SIG-M5 (cell line): Measurements from ENCODE around the gene ARHGAP5.

Source experiments
- DNase-seq: peaks from one replicate; lab custom pipeline; 2025; lab: John Stamatoyannopoulos, UW

ARHGAP5 gene, protein sequence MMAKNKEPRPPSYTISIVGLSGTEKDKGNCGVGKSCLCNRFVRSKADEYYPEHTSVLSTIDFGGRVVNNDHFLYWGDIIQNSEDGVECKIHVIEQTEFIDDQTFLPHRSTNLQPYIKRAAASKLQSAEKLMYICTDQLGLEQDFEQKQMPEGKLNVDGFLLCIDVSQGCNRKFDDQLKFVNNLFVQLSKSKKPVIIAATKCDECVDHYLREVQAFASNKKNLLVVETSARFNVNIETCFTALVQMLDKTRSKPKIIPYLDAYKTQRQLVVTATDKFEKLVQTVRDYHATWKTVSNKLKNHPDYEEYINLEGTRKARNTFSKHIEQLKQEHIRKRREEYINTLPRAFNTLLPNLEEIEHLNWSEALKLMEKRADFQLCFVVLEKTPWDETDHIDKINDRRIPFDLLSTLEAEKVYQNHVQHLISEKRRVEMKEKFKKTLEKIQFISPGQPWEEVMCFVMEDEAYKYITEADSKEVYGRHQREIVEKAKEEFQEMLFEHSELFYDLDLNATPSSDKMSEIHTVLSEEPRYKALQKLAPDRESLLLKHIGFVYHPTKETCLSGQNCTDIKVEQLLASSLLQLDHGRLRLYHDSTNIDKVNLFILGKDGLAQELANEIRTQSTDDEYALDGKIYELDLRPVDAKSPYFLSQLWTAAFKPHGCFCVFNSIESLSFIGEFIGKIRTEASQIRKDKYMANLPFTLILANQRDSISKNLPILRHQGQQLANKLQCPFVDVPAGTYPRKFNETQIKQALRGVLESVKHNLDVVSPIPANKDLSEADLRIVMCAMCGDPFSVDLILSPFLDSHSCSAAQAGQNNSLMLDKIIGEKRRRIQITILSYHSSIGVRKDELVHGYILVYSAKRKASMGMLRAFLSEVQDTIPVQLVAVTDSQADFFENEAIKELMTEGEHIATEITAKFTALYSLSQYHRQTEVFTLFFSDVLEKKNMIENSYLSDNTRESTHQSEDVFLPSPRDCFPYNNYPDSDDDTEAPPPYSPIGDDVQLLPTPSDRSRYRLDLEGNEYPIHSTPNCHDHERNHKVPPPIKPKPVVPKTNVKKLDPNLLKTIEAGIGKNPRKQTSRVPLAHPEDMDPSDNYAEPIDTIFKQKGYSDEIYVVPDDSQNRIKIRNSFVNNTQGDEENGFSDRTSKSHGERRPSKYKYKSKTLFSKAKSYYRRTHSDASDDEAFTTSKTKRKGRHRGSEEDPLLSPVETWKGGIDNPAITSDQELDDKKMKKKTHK (N-terminal part only)

DNA sequence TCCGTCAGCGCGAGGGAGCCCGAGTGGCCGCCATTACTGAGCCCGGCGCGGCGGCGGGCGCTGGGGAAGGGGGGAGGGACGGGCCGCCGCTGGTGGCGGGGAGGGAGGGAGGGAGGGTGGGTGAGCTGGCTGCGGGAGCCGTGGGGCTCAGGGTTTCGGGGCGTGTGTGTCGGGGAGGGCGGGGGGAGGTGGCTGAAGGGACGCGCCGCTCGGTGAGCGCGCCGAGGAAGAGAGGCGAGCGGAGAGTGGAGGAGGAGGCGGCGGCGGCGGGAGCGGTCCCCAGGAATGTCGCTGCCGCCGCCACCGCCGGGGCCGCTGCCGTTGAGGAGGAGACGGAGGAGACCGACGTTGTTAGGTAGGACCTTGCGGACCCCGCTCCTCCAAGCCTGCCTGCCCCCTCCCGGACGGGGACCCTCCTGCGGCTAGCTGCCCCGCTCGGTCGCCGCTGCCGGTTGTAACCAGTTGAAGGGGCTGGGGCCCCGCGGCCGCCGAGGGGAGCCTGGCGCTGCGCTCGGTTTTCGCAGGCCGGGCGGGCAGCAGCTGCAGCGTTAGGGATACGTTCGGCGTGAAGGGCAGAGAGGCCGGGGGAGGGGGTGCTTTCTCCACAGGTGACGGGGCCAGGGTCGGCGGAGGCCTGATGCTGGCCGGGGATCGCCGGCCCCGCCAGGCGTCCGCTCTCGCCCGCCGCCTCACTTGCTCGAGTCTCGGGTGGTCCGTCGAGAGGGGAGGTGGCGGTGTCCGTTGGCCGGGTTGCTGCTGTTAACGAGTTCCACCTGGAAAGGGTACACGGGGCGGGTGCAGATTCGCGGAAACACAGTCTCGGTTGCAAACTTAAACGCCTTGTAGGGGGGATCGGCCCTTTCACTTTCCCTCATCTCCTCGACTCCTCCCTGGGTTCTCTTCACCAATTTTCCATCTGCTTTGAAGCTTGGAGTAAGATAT, at the start of gene ARHGAP5:
Gene ARHGAP5, plus strand, starts transcription at position 224 of the 942 bp plus-strand sequence. CDS start 13,366 bp downstream, outside the sequence.
- DNase-seq, result no peak

DNA sequence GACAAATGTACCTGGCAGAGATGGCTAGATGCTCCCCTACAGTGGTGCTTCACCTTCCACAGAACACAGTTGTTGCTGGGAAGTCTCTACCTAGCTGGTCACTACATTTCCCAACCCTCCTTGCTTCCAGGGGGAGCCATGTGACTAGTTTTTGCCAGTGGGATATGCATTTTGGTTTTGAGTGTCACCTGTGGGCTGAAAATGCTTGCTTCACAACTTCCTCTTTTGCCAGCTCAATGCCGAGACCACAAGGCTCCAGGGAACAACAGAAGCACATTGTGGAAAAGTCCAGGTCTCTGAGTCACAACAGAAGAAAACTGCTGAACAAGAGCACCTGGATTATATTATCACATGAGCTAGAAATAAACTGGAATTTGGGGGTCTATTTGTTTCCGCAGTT, 48.5 kb upstream of the ARHGAP5 start:
- DNase-seq, result no peak

DNA sequence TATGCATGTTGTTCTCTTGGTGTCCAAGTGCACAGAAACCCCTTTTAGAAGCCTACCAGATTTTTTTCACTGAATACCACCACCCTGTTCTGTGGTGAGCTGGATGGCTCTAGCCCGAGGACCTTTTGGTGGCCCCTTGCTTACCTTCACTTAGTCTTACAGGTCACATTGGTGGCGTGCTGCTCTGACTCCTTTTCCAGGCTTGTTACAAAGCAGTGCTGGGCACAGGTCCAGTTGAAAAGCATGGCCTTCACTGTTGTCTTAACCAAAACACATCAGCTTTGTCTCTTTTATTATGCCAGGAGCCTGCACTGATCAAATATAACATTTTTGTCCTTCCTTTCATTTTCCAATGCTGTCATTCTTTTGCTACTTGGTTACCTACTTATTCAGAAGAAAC, 43.6 kb upstream of the ARHGAP5 start:
- DNase-seq, result no peak

- no peak for DNase-seq
These were observed 38.2 kb upstream of the ARHGAP5 start for GRCh38 chr14:32038876-32039275.

GRCh38 chr14:32039401-32040030, 37.6 kb upstream of the ARHGAP5 start:
- no peak for DNase-seq

GRCh38 chr14:32043624-32044023, 33.5 kb upstream of the ARHGAP5 start:
- DNase-seq, result no peak

DNA sequence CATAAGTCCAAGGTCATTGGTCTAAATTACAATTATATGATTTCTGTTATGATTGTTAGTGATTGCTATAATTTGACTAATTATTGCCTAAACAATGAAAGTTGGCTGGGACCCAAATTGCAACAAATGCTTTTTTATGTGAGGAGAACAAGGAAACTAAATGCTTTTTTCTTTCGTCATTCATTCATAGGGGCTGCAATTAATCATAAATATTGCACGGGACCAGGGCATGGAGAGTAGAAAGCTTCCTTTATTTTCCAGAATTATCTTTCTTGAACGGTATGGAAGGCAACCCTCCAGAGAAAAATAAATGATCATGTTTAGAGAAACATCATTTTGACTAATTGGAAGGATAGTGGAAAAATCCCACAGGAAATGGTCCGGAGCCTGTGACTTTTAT, 32.6 kb upstream of the ARHGAP5 start:
- DNase-seq, result no peak

GRCh38 chr14:32047791-32048190, 29.3 kb upstream of the ARHGAP5 start:
- no peak for DNase-seq

GRCh38 chr14:32049361-32050088, 27.6 kb upstream of the ARHGAP5 start:
- no peak for DNase-seq

DNA sequence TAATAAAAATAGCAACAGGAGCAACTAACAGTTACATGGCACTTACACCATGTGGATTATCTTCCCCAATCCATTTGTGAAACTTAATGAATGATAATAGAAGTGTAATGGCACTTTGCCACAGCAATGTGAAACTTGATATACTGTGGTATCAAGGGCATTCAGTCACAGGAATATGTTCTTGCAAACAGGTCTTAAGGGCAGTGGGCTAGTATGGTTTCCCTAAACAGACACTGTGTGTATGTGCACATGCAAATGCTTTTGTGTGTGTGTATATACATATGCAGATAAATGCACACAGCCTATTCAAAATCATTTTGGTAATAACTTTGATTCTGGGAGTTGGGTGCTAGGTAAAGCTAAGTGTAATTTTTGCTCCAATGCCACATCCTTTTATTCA, 26.2 kb upstream of the ARHGAP5 start:
- DNase-seq, result no peak

DNA sequence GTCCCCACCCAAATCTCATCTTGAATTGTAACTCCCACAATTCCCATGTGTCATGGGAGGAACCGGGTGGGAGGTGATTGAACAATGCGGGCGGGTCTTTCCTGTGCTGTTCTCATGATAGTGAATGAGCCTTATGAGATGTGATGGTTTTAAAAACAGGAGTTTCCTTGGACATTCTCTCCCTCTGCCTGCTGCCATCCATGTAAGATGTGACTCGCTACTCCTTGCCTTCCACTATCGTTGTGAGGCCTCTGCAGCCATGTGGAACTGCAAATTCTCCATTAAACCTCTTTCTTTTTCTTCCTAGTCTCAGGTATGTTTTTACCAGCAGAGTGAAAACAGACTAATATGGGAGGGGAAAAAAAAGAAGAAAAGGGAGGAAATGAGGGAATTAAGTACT, 22.6 kb upstream of the ARHGAP5 start:
- DNase-seq, result no peak

GRCh38 chr14:32055175-32055574, 21.9 kb upstream of the ARHGAP5 start:
- DNase-seq, result no peak

DNA sequence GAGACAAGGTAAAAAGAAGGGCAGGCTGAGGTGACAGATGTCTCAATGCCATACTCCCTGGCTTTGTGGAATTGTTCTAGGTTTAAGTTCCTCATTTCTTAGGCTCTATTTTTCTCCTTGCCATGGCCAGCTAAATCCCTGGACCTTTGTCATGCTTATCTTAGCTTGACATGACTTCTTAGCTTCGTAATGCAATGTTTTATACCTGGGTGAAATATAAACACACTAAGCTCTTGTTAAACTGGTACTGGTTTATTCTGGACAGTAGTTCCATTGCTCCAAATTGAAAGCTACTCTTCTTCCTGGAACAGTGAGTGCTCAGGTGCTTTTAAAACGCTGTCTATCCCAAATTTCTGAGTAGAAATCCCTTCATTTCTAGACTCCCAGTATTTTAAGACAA, 17.4 kb upstream of the ARHGAP5 start:
- no peak for DNase-seq

DNA sequence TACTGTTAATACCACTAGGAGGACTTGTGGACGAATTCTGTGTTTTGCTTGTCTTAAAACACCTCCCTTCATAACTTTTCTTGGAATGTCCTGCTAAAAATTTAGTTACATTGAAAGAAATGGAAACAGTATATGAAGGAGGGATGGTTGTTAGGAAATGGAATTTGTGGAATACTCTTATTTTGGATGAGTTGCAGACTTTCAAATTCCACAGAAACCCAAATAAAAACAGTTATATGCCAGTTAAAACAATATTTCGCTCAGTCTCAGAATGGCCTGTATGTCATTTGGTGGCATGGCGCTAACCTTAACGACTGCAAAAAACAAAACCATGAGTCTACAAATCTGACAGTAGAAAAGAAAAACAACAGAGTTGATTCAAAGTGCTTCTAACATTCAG, 12.2 kb upstream of the ARHGAP5 start:
- DNase-seq, result no peak

DNA sequence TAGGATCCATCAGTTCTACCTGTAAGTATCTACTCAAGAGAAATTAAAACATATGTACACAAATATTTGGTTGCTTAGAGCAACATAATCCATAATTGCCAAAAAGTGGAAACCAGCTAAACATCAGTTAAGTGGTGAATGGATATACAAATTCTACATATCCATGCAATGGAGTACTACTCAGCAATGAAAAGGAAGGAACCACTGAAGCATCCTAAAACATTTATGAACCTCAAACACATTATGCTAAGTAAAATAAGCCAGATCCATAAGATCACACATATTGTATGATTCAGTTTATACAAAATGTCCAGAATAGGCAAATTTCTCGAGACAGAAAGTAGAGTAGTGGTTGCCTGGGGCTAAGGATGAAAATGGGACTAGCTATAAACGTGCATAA, 8.4 kb upstream of the ARHGAP5 start:
- no peak for DNase-seq

- no peak for DNase-seq
These were observed 6.8 kb upstream of the ARHGAP5 start for GRCh38 chr14:32070282-32070681.

DNA sequence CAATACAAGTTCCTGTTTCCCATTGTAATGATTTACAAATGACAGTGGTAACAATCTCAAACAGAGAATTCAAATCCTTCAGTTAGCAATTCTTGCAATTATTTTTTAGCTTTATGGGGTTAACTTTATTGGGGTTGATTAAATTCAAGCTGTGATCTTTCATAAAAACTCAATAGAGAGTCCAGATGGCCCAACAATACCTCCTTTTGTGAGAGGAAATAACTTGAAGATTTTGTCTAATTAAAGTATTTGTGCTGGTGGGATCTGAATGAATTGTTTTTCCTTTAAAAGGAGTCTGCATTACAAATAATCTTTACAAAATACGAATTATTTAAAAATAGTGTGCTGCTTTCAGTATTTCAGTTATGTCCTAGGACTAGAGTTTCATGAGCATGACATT, 4.4 kb upstream of the ARHGAP5 start:
- no peak for DNase-seq

DNA sequence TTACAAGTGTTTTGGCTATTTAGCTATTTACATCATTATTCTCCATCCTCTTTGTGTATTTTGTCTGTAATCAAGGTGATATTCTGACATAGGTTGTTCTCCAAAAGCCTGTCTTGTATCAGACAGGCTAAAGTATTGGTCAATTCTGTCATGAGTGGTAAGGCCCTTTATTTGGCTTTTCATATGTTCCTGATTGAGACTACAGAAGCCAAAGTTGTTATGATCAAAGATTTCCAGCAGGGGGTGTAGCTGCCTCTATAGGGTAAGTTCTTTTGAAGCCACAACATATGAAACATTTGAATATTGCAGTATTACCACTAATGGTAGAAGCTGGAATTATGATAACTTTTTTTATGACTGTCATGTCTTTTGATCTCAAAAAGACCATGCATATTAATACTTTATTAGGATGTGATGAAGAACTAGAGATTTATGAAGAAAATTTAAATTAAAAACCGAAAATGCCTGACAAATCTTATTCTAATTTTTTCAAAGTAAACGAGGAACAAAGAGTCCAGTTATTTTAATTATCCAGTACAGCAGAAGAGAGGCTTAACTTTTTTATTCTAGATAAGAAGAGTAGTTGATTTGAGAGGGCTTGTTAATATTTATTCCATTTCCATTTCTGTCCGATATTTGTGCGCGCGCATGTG, 3.4 kb upstream of the ARHGAP5 start:
- no peak for DNase-seq

DNA sequence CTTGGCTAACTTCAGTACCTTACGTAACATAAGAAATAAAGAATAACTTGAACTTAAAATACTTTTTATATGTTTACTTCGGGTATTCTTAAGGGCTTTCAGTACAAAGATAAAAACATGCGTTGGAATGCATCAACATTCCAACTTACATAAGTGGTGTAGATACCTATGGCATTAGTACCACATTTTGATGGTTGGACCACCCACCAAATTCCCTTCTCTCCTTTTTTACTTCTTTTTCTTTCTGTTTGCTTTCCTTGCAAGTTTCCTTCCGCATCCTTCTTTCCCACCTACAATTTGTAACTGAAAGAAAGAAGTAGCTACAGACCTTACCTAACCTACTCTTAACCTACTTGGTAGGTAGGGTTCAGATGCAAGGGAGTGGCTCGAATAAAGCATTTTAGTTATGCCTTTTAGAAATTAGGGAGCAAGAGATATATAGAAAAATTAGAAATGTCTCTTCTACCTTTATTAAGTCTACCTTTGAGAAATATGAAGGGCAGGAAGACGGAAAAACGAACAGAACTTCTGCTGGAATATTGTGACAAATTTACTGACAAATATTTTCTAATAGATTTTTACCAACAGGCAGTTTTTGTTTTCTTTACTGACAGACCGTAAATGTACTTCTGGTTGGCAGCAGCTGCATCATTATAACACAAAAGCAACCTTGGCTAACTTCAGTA, 2.1 kb upstream of the ARHGAP5 start:
- DNase-seq, result no peak
